ENCODE measurements around the gene ARHGEF37.

DNA sequence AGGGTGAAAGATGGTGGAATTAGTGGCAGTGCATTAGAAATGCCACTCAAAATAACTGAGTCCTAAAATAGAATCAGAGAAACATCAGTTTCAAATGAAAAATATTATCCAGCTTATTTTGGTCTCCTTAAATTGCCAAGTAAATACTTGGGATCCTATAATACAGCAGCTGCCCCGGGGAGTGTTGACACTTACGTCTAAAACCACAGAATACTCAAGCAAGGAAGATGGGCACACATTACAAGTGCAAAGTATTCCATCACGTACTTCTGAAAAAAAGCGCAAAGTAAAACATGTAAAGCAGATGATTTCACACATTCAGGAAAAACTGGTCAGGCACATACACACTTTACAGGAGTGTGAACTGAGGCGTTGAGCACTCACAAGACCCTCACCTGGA, 2.4 kb upstream of the ARHGEF37 start:
- TF ChIP-seq CTCF (IDR thresholded peaks at IDR 0.05) (no peak), ZFX (IDR thresholded peaks at IDR 0.05; ENCODE audit: borderline replicate concordance) (no peak)
